Body of pancreas (tissue), 4 donors: ENCODE results near the gene DMXL1. TPM values are rescaled to one million over a fixed set of nuclear protein-coding genes. Genes with fewer than 3 reads are reported as not detected.
"Not testable (repeated sequence)": the region's sequence is repeated elsewhere in the genome, so short reads cannot be mapped to it uniquely, and the experiment has no call there.

Experiments
- ATAC-seq: fragments of 150-250 bp; one replicate; pipeline ENCODE4 v1.9.1; 2016
- DNase-seq, 4 donors: peaks; one replicate each; pipeline ENCODE4 v3.0.0-alpha.2; 2019
- H3K27ac ChIP-seq, 4 donors: fragments of 200-600 bp; sonication (generic); 1 replicate in 3 of 4; 2 replicates in 1 of 4; pipeline versions ENCODE4 v1.5.1 to v1.6.1; 2016 to 2019; ENCODE audit warnings: mild to moderate bottlenecking in 1 of 4, mixed read lengths in 1 of 4, moderate library complexity in 1 of 4
- H3K27me3 ChIP-seq, 2 donors: fragments of 200-600 bp; sonication (generic); one replicate each; pipeline ENCODE4 v1.6.0; 2016; ENCODE audit warnings: mild to moderate bottlenecking in 1 of 2
- H3K36me3 ChIP-seq, 2 donors: fragments of 200-600 bp; sonication (generic); replicated peaks in 1 of 2; 2 replicates each; pipeline ENCODE4 v1.5.1; 2016; ENCODE audit warnings: low read depth in 2 of 2; ENCODE audit not compliant: insufficient read depth in 1 of 2
- H3K4me1 ChIP-seq: fragments of 200-600 bp; sonication (generic); one replicate; pipeline ENCODE4 v1.6.0; 2016
- H3K4me3 ChIP-seq, 2 donors: fragments of 200-600 bp; sonication (generic); 1 replicate in 1 of 2; 2 replicates in 1 of 2; pipeline ENCODE4 v1.5.1; 2016 to 2019
- H3K9me3 ChIP-seq, 3 donors: fragments of 200-600 bp; sonication (generic); 1 replicate in 2 of 3; 2 replicates in 1 of 3; pipeline ENCODE4 v1.5.1; 2016
- POLR2A ChIP-seq, 3 donors: fragments of 450-650 bp; IDR thresholded peaks; one replicate each; pipeline ENCODE4 v1.6.1; 2016; ENCODE audit warnings: antibody characterized with exemption in 3 of 3, mild to moderate bottlenecking in 2 of 3
- WGBS, 2 donors: methylation state at CpG; one replicate each; pipeline ENCODE4 v1.1.5; 2017; 5-methylcytosine and 5-hydroxymethylcytosine counted together
- intact Hi-C: fragments of 100-400 bp; cut with DNase I; formaldehyde crosslinking; loops from one replicate; pipeline ENCODE4 v1.15.1; 2023
- total RNA-seq, 2 donors: library from RNA; depleted of rRNA; stranded (reverse); fragments of >200 nt; gene quantifications; one replicate each; pipeline ENCODE4 v1.1.0, GENCODE V29; 2016
- TF ChIP-seq, protein P1 (sequence below), 7 experiments: fragments of 450-650 bp in 4 of 7; fragments of 200-600 bp in 3 of 7; sonication (generic) in 3 of 7; IDR thresholded peaks; one replicate each; pipeline ENCODE4 v1.5.1; 2016 to 2019; ENCODE audit warnings: antibody characterized with exemption in 7 of 7

Gene DMXL1
- total RNA-seq, 2 donors from 2014 or later, result 40.0 to 64.9 TPM

- Histone ChIP-seq H3K4me3 (no peak overlapping the region), H3K27me3 (no peaks in the 10 kb centered on the region), H3K9me3 (no peaks in the 10 kb centered on the region), H3K36me3 (peaks cover 0 to 12% of the 10 kb centered on the region in 2 donors), H3K27ac (no peak overlapping the region), H3K4me1 (no peaks in the 10 kb centered on the region)
- no peak for DNase-seq
- TF ChIP-seq POLR2A (IDR thresholded peaks at IDR 0.05), result no peak
- TF ChIP-seq, protein P1, sequence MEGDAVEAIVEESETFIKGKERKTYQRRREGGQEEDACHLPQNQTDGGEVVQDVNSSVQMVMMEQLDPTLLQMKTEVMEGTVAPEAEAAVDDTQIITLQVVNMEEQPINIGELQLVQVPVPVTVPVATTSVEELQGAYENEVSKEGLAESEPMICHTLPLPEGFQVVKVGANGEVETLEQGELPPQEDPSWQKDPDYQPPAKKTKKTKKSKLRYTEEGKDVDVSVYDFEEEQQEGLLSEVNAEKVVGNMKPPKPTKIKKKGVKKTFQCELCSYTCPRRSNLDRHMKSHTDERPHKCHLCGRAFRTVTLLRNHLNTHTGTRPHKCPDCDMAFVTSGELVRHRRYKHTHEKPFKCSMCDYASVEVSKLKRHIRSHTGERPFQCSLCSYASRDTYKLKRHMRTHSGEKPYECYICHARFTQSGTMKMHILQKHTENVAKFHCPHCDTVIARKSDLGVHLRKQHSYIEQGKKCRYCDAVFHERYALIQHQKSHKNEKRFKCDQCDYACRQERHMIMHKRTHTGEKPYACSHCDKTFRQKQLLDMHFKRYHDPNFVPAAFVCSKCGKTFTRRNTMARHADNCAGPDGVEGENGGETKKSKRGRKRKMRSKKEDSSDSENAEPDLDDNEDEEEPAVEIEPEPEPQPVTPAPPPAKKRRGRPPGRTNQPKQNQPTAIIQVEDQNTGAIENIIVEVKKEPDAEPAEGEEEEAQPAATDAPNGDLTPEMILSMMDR (IDR thresholded peaks at IDR 0.05), result no peak
- intact Hi-C loops, result no loop called here
- no peak for ATAC-seq
Observed at GRCh38 chr5:119118000-119118399, 47.1 kb downstream of the DMXL1 start.

GRCh38 chr5:119120893-119121292 lies 50.0 kb downstream of the DMXL1 start:
- H3K27me3 ChIP-seq, result no peaks in the 10 kb centered on the region
- DNase-seq (no peak), ATAC-seq (no peak)
- intact Hi-C loops, result no loop called here
- TF ChIP-seq, protein P1 (IDR thresholded peaks at IDR 0.05), result no peak
- no peak for TF ChIP-seq POLR2A (IDR thresholded peaks at IDR 0.05)
- H3K9me3 ChIP-seq, result no peaks in the 10 kb centered on the region
- no peak overlapping the region for H3K27ac ChIP-seq
- H3K4me3 ChIP-seq, result no peak overlapping the region
- peaks cover 0 to 10% of the 10 kb centered on the region in 2 donors for H3K36me3 ChIP-seq
- H3K4me1 ChIP-seq, result no peaks in the 10 kb centered on the region
- 95 to 97% methylated on average over 4 of the region's 4 CpGs for WGBS, 2 donors

- H3K4me3 ChIP-seq, H3K4me1 ChIP-seq, H3K36me3 ChIP-seq, H3K27me3 ChIP-seq, H3K27ac ChIP-seq, DNase-seq, ATAC-seq, H3K9me3 ChIP-seq, intact Hi-C loops: not testable (repeated sequence)
- 87 to 92% methylated on average over 12 to 16 of the region's 27 CpGs for WGBS, 2 donors
Observed at GRCh38 chr5:119122474-119122873, 51.6 kb downstream of the DMXL1 start.

DNA sequence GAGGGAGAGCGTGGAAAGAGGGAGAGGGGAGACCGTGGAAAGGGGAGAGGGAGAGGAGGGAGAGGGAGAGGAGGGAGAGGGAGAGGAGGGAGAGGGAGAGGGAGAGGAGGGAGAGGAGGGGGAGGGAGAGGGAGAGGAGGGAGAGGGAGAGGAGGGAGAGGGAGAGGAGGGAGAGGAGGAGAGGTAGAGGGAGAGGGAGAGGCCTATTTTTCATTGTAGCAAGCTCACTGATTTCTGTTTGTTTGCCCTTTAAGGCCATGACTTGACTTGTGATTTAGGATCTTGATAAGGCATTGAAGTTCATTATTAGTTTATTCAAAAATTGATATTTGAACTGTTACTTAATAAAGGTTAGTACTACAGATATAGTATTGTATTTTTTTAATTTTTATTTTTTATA lies 52.4 kb downstream of the DMXL1 start:
- WGBS, 2 donors, result 72 to 78% methylated on average over 2 of the region's 2 CpGs
- peaks cover 0 to 6% of the 10 kb centered on the region in 2 donors for H3K36me3 ChIP-seq
- DNase-seq (no peak), ATAC-seq (no peak)
- H3K9me3 ChIP-seq, result no peaks in the 10 kb centered on the region
- H3K27me3 ChIP-seq, result no peaks in the 10 kb centered on the region
- TF ChIP-seq, protein P1 (IDR thresholded peaks at IDR 0.05), result no peak
- no peak for TF ChIP-seq POLR2A (IDR thresholded peaks at IDR 0.05)
- H3K4me1 ChIP-seq, result no peaks in the 10 kb centered on the region
- H3K4me3 ChIP-seq, result no peak overlapping the region
- no peak overlapping the region for H3K27ac ChIP-seq
- intact Hi-C loops, result no loop called here

GRCh38 chr5:119129770-119130169 lies 58.9 kb downstream of the DMXL1 start:
- no peaks in the 10 kb centered on the region for H3K9me3 ChIP-seq
- 87 to 88% methylated on average over 2 of the region's 2 CpGs for WGBS, 2 donors
- no peak overlapping the region for H3K27ac ChIP-seq
- no peaks in the 10 kb centered on the region for H3K27me3 ChIP-seq
- H3K4me3 ChIP-seq, result no peak overlapping the region
- intact Hi-C loops, result no loop called here
- DNase-seq (no peak), ATAC-seq (no peak)
- H3K4me1 ChIP-seq, result no peaks in the 10 kb centered on the region
- no peak for TF ChIP-seq POLR2A (IDR thresholded peaks at IDR 0.05)
- TF ChIP-seq, protein P1 (IDR thresholded peaks at IDR 0.05), result no peak
- H3K36me3 ChIP-seq, result no peaks in the 10 kb centered on the region
